ENCODE measurements around the gene C19orf53.

DNA sequence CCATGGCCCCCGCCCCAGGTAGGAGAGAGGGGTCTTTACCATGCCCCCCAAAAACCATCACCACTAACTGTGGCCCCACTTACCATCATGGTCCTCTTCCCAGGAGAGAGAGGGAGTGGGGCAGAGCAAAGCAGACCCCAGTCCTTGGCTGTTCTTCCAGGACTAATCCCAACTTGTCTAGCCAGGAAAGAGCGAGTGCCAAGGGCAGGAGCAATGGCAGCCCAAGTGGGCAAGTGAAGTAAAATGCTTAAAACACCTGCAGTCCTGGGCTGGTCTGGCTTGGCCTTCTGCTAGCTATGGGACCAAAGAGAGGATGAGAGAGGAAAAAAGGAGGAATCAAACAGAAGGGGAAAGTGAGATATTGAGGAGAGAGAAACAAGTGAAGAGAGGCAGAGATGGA lies 38.9 kb downstream of the C19orf53 start:
- TF ChIP-seq EZH2 (IDR thresholded peaks at IDR 0.05) (no peak), EZH2phosphoT487 (IDR thresholded peaks at IDR 0.05) (no peak)
- TF ChIP-seq, protein P1, sequence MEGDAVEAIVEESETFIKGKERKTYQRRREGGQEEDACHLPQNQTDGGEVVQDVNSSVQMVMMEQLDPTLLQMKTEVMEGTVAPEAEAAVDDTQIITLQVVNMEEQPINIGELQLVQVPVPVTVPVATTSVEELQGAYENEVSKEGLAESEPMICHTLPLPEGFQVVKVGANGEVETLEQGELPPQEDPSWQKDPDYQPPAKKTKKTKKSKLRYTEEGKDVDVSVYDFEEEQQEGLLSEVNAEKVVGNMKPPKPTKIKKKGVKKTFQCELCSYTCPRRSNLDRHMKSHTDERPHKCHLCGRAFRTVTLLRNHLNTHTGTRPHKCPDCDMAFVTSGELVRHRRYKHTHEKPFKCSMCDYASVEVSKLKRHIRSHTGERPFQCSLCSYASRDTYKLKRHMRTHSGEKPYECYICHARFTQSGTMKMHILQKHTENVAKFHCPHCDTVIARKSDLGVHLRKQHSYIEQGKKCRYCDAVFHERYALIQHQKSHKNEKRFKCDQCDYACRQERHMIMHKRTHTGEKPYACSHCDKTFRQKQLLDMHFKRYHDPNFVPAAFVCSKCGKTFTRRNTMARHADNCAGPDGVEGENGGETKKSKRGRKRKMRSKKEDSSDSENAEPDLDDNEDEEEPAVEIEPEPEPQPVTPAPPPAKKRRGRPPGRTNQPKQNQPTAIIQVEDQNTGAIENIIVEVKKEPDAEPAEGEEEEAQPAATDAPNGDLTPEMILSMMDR (IDR thresholded peaks at IDR 0.05): no peak
